ENCODE measurements around the gene CLDN16.

The CLDN16 gene

GRCh38 chr3:190387578-190388213 is at the start of gene CLDN16:
Gene CLDN16 (plus strand): TSS chr3:190388163. CDS start chr3:190388330, 167 bp downstream.
- no peak for DNase-seq (ENCODE audit: low read depth in 2 of 2)

GRCh38 chr3:190338717-190339116 is 49.2 kb upstream of the CLDN16 start:
- no peak for DNase-seq (ENCODE audit: low read depth in 2 of 2)

GRCh38 chr3:190339130-190339529 is 48.8 kb upstream of the CLDN16 start:
- DNase-seq (ENCODE audit: low read depth in 2 of 2): no peak

- no peak for DNase-seq (ENCODE audit: low read depth in 2 of 2)
Observed at GRCh38 chr3:190340071-190340470, 47.9 kb upstream of the CLDN16 start.

- no peak for DNase-seq (ENCODE audit: low read depth in 2 of 2)
Observed at GRCh38 chr3:190345027-190345821, 42.7 kb upstream of the CLDN16 start.

- no peak for DNase-seq (ENCODE audit: low read depth in 2 of 2)
Observed at GRCh38 chr3:190345878-190346277, 42.1 kb upstream of the CLDN16 start.

GRCh38 chr3:190346541-190346940 is 41.4 kb upstream of the CLDN16 start:
- DNase-seq (ENCODE audit: low read depth in 2 of 2): no peak

GRCh38 chr3:190352861-190353457 is 35.0 kb upstream of the CLDN16 start:
- no peak for DNase-seq (ENCODE audit: low read depth in 2 of 2)

GRCh38 chr3:190356246-190356645 is 31.7 kb upstream of the CLDN16 start:
- DNase-seq (ENCODE audit: low read depth in 2 of 2): no peak

GRCh38 chr3:190357468-190357867 is 30.5 kb upstream of the CLDN16 start:
- DNase-seq (ENCODE audit: low read depth in 2 of 2): no peak

GRCh38 chr3:190359813-190360212 is 28.1 kb upstream of the CLDN16 start:
- DNase-seq (ENCODE audit: low read depth in 2 of 2): no peak

GRCh38 chr3:190360228-190360627 is 27.7 kb upstream of the CLDN16 start:
- DNase-seq (ENCODE audit: low read depth in 2 of 2): no peak

GRCh38 chr3:190361791-190362190 is 26.2 kb upstream of the CLDN16 start:
- no peak for DNase-seq (ENCODE audit: low read depth in 2 of 2)

- no peak for DNase-seq (ENCODE audit: low read depth in 2 of 2)
Observed at GRCh38 chr3:190362258-190362657, 25.7 kb upstream of the CLDN16 start.

- DNase-seq (ENCODE audit: low read depth in 2 of 2): no peak
Observed at GRCh38 chr3:190366133-190366532, 21.8 kb upstream of the CLDN16 start.

GRCh38 chr3:190368881-190369280 is 19.1 kb upstream of the CLDN16 start:
- no peak for DNase-seq (ENCODE audit: low read depth in 2 of 2)

GRCh38 chr3:190369668-190370295 is 18.2 kb upstream of the CLDN16 start:
- no peak for DNase-seq (ENCODE audit: low read depth in 2 of 2)

GRCh38 chr3:190370369-190370768 is 17.6 kb upstream of the CLDN16 start:
- DNase-seq (ENCODE audit: low read depth in 2 of 2): no peak

GRCh38 chr3:190371152-190371551 is 16.8 kb upstream of the CLDN16 start:
- DNase-seq (ENCODE audit: low read depth in 2 of 2): no peak

GRCh38 chr3:190375246-190375645 is 12.7 kb upstream of the CLDN16 start:
- DNase-seq (ENCODE audit: low read depth in 2 of 2): no peak

GRCh38 chr3:190375671-190376070 is 12.3 kb upstream of the CLDN16 start:
- no peak for DNase-seq (ENCODE audit: low read depth in 2 of 2)

GRCh38 chr3:190378240-190378891 is 9.6 kb upstream of the CLDN16 start:
- DNase-seq (ENCODE audit: low read depth in 2 of 2): no peak
